ACC112 (cell line): Measurements from ENCODE around the gene OSBPL5.
"Not testable (repeated sequence)": the region's sequence is repeated elsewhere in the genome, so short reads cannot be mapped to it uniquely, and the experiment has no call there.

Source experiments
- H2AFZ ChIP-seq: fragments of 200-600 bp; sonication (generic); one replicate; pipeline ENCODE4 v1.6.0; 2017; ENCODE audit warnings: antibody characterized with exemption, low read length; ENCODE audit not compliant: unreplicated experiment
- H3K27ac ChIP-seq: fragments of 200-600 bp; sonication (generic); 2 replicates; pipeline ENCODE4 v1.5.1; 2014; ENCODE audit warnings: low read depth, mild to moderate bottlenecking, antibody characterized with exemption, low read length, moderate library complexity
- H3K27me3 ChIP-seq: fragments of 200-600 bp; sonication (generic); 2 replicates; pipeline ENCODE4 v1.6.1; 2014; ENCODE audit warnings: mild to moderate bottlenecking, antibody characterized with exemption, low read length, moderate library complexity, mixed read lengths; ENCODE audit not compliant: insufficient read depth
- H3K36me3 ChIP-seq: fragments of 200-600 bp; sonication (generic); 2 replicates; pipeline ENCODE4 v1.6.1; 2016; ENCODE audit warnings: mild to moderate bottlenecking, antibody characterized with exemption, low read length, moderate library complexity, mixed read lengths; ENCODE audit not compliant: insufficient read depth
- H3K4me1 ChIP-seq: fragments of 200-600 bp; sonication (generic); one replicate; pipeline ENCODE4 v1.6.1; 2016; ENCODE audit warnings: low read length, mixed read lengths; ENCODE audit not compliant: insufficient read depth, unreplicated experiment, control insufficient read depth
- H3K4me3 ChIP-seq: fragments of 200-600 bp; sonication (generic); 2 replicates; pipeline ENCODE4 v1.5.1; 2014; ENCODE audit warnings: mild to moderate bottlenecking, low read depth, low read length
- H3K79me2 ChIP-seq: fragments of 200-600 bp; sonication (generic); one replicate; pipeline ENCODE4 v1.6.0; 2016; ENCODE audit warnings: low read length; ENCODE audit not compliant: control insufficient read depth, unreplicated experiment, insufficient read depth

OSBPL5 gene

DNA sequence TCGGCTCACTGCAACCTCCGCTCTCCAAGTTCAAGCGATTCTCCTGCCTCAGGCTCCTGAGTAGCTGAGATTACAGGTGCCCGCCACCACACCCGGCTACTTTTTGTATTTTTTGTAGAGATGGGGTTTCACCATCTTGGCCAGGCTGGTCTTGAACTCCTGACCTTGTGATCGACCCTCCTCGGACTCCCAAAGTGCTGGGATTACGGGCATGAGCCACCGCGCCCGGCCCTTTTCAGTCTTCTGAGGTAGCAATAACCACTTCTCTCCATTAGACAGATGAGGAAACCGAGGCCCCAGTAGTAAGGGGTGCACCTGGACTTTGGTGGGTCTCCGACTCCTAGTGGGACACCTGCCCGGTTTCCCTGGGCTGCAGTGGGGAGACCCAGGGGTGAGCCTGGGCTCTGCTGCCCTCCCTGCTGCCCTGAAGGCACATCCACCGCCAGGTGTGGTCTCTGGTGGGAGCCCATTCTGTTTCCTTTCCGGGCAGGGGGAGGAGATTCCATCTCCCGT is 3.7 kb upstream of the OSBPL5 start:
- Histone ChIP-seq H2AFZ (peak overlapping the region; percentile 76), H3K4me1 (peaks cover 17% of the 10 kb centered on the region), H3K79me2 (peaks cover 10% of the 10 kb centered on the region), H3K4me3 (peak overlapping the region; percentile 72), H3K27ac (peak overlapping the region; percentile 42; the same call in 1 of the 2 replicates)
- H3K36me3 ChIP-seq, H3K27me3 ChIP-seq: not testable (repeated sequence)

- Histone ChIP-seq H2AFZ (no peak overlapping the region), H3K27me3 (peaks cover 6% of the 10 kb centered on the region; the same call in 1 of the 2 replicates), H3K4me1 (peaks cover 20% of the 10 kb centered on the region), H3K79me2 (peaks cover 22% of the 10 kb centered on the region), H3K36me3 (no peaks in the 10 kb centered on the region), H3K27ac (no peak overlapping the region), H3K4me3 (no peak overlapping the region)
These were observed 2.3 kb upstream of the OSBPL5 start for GRCh38 chr11:3167143-3168119.

GRCh38 chr11:3166268-3167142 is 1.4 kb upstream of the OSBPL5 start:
- Histone ChIP-seq H3K4me1 (peaks cover 23% of the 10 kb centered on the region), H3K79me2 (peaks cover 22% of the 10 kb centered on the region), H2AFZ (no peak overlapping the region), H3K27ac (no peak overlapping the region), H3K4me3 (no peak overlapping the region), H3K27me3 (peaks cover 3% of the 10 kb centered on the region; the same call in 1 of the 2 replicates), H3K36me3 (no peaks in the 10 kb centered on the region)

DNA sequence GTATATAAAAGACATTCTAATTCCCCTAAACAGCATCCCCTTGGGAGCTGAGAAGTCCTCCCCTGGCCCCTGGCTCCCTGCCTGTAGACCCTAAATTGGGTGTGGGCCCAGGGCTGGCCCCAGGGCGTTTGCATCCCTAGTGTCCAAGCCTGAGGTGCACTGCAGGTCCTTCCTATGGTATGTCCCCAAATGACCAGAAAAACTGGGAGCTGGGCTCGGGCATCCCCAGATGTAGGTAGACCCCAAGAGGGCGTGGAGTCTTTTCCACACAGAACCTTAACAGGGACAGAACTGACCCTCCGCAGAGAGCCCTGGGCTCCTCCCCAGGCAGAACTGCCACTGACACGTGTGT is 782 bp upstream of the OSBPL5 start:
- Histone ChIP-seq H2AFZ (peak overlapping the region; percentile 75), H3K36me3 (no peaks in the 10 kb centered on the region), H3K27ac (no peak overlapping the region), H3K79me2 (peaks cover 22% of the 10 kb centered on the region), H3K27me3 (no peaks in the 10 kb centered on the region), H3K4me1 (peaks cover 28% of the 10 kb centered on the region), H3K4me3 (peak overlapping the region; percentile 98)

DNA sequence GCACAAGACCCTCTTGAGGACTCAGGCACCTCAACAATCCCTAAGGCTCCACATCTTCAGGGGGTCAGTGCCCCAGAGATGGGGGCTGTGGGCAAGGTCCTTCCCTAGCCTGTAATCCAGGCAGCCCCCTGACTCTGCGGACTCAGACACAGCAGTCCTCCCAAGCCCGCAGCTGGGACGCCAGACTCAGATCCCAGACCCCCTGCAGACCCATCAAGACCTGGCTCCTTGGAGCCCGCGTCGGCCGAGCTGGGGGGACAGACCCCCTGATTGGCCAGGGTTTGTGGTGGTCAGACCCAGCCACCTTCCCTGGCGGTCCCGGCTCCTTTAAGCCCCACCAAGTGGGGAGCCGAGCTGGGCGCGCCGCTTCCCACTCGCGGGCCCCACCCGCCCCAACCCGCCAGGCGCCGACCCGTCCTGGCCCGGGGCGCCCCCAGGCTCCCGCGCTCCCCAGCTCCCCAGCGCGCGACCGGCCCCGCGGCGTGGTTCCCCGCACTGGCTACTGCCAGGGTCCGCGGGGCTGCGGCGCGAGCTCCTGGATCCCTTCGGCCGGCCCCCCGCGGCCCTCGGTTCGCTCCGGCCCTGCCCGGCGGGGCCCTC is 458 bp downstream of the OSBPL5 start:
- no peak overlapping the region for H3K27ac ChIP-seq
- peaks cover 28% of the 10 kb centered on the region for H3K4me1 ChIP-seq

GRCh38 chr11:3164138-3164551 is 965 bp downstream of the OSBPL5 start:
- peak overlapping the region; percentile 98 for H3K4me3 ChIP-seq
- H3K4me1 ChIP-seq = peaks cover 31% of the 10 kb centered on the region
- peaks cover 31% of the 10 kb centered on the region for H3K79me2 ChIP-seq
- no peaks in the 10 kb centered on the region for H3K36me3 ChIP-seq
- H3K27me3 ChIP-seq = no peaks in the 10 kb centered on the region
- H3K27ac ChIP-seq = no peak overlapping the region
- H2AFZ ChIP-seq = no peak overlapping the region

More for the DNA sequence above, 458 bp downstream of the OSBPL5 start:
- Histone ChIP-seq H3K27me3 (no peaks in the 10 kb centered on the region), H2AFZ (peak overlapping the region; percentile 62), H3K36me3 (no peaks in the 10 kb centered on the region), H3K79me2 (peaks cover 26% of the 10 kb centered on the region), H3K4me3 (peak overlapping the region; percentile 98)

DNA sequence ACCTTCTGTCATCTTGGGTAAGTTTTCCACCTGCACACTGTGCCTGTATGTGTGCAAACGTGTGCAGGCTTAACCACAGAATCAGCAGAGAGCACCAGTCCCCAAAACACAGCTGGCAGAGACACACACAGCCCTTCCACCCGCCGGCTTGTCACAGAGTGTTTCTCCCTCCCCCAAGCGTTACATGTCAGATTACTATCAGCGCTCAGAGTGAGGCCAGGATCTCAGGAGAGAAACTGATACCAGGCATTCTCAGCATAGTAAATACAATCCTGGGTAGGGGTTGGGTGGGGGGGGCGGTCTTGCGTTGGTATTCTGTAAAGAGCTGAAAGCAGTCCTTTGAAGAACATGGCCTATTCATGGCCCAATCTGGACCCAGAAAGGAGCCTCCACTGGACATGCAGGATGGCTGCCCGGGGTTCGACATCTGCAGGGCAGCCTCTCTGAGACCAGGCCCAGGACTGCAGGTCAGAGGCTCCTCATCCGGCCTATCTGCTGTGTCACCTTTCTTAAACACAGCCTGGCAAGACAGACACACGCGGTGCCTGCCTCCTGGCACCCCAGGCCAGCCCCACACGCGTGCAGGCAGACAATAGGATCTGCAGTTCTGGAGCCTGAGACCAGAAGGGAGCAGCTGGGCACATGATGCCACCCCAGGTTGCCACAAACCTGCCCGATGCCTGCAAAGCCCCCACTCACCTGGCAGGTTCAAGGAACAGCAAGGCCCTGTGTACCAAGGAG is 1.7 kb downstream of the OSBPL5 start:
- Histone ChIP-seq H3K27me3 (no peaks in the 10 kb centered on the region), H3K4me3 (peak overlapping the region; percentile 98), H2AFZ (no peak overlapping the region), H3K36me3 (no peaks in the 10 kb centered on the region), H3K79me2 (peaks cover 38% of the 10 kb centered on the region), H3K27ac (no peak overlapping the region), H3K4me1 (peaks cover 30% of the 10 kb centered on the region)

DNA sequence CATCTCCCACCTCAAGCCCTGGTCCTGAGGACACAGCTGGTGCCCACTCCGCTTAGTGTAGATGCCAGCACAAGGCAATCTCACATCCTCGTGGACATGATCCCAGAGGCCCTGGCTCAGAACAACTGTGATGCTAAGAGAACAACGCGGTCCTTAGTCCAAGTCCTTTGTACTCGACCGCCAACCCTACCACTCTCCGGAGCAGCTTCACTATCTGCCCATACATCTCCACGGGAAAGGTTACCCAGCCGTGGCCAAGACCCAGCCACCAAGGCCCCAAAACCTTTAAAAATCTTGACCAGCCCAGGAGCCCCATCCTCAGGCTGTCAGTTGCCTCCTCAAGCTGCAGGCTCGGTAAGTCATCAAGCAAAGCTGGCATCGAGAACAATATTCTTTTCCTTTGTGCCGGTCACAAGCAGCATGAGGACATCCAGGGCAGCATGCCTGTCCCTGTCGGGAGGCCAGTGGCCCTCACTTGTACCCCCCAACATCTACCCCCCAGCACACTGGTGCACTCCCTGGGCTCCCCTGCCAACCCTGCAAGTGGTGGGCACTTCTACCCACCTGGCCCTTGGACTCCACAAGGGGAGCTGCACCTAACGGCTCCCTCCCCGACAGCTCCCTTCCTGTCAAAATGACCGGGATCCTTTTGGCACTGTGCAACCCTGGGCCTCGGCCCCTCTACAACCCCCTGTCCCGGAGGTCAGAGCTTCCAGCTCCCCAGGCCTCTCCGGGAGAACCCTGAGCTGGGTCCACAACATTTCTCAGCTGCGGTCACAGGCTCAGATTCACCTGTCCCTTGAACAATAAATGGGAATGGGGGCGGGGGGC is 2.5 kb downstream of the OSBPL5 start:
- H3K27me3 ChIP-seq = no peaks in the 10 kb centered on the region
- no peak overlapping the region for H2AFZ ChIP-seq
- no peak overlapping the region for H3K4me3 ChIP-seq
- H3K36me3 ChIP-seq = no peaks in the 10 kb centered on the region
- H3K4me1 ChIP-seq = peaks cover 30% of the 10 kb centered on the region
- peaks cover 46% of the 10 kb centered on the region for H3K79me2 ChIP-seq
- H3K27ac ChIP-seq = no peak overlapping the region

DNA sequence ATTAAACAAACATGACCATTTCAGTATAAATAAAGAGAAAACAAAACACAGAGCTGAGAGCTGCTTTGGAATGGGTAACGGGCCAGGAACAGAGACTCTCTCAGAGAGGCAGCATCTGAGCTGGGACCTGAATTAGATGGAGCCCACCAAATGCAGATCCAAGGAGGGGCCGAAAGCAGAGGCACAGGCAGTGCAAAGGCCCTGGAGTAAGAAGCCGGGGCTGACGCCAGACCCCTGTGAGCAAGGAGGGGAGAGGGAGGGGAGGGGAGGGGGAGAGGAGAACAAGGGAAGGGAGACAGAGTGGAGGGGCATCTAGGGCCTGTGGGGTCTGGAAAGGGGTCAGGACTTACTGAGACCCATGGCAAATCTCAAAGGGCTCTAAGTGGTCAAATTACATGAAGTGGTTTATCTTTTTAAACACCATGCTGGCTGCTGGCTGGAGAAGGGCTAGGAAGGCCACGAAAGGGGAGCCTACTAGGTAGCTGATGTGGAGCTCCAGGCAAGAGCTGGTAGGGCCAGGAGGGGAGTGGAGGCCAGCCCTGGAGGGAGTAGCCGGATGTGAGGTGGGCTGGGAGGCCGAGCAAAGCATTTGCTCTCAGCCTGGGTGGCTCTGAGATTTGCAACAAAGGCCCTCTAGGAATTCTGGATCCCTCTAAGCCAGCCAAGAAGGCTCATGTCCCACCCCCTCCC is 3.2 kb downstream of the OSBPL5 start:
- Histone ChIP-seq H2AFZ (no peak overlapping the region), H3K79me2 (peaks cover 50% of the 10 kb centered on the region), H3K36me3 (no peaks in the 10 kb centered on the region), H3K4me1 (peaks cover 30% of the 10 kb centered on the region), H3K27me3 (no peaks in the 10 kb centered on the region), H3K27ac (no peak overlapping the region), H3K4me3 (no peak overlapping the region)
